Effector memory CD4-positive, alpha-beta T cell (primary cell): ENCODE data around the gene ZNF605.
A peak's percentile ranks its signal among the peaks of the same experiment; 100 is the strongest.
"Not testable (repeated sequence)": the region's sequence is repeated elsewhere in the genome, so short reads cannot be mapped to it uniquely, and the experiment has no call there.

ENCODE experiments used
- DNase-seq, 3 donors: peaks; one replicate each; pipeline ENCODE4 v3.0.0-alpha.2; 2020
- H3K27ac ChIP-seq: 2 replicates; pipeline ENCODE4 v1.7.0; 2013; ENCODE audit warnings: mild to moderate bottlenecking, low read length, moderate library complexity; ENCODE audit not compliant: insufficient read depth, poor library complexity, severe bottlenecking
- H3K27me3 ChIP-seq: replicated peaks from 2 replicates; pipeline ENCODE4 v1.7.0; 2013; ENCODE audit warnings: mild to moderate bottlenecking, low read length; ENCODE audit not compliant: insufficient read depth, control insufficient read depth, poor library complexity, severe bottlenecking
- H3K36me3 ChIP-seq: 2 replicates; pipeline ENCODE4 v1.7.0; 2013; ENCODE audit warnings: mild to moderate bottlenecking, low read length, moderate library complexity; ENCODE audit not compliant: control insufficient read depth, insufficient read depth
- H3K4me1 ChIP-seq: 2 replicates; pipeline ENCODE4 v1.7.0; 2013; ENCODE audit warnings: low read length, mild to moderate bottlenecking; ENCODE audit not compliant: control insufficient read depth, insufficient read depth, poor library complexity, severe bottlenecking
- H3K4me3 ChIP-seq: 2 replicates; pipeline ENCODE4 v1.7.0; 2013; ENCODE audit warnings: low read length, low read depth, mild to moderate bottlenecking; ENCODE audit not compliant: insufficient read depth, poor library complexity, severe bottlenecking
- H3K9me3 ChIP-seq: 2 replicates; pipeline ENCODE4 v1.7.0; 2013; ENCODE audit warnings: mild to moderate bottlenecking, low read length, moderate library complexity; ENCODE audit not compliant: control insufficient read depth

Gene ZNF605

GRCh38 chr12:132963947-132964346 lies 7.8 kb upstream of the ZNF605 start:
- H3K4me1 ChIP-seq, H3K36me3 ChIP-seq, H3K27ac ChIP-seq, H3K9me3 ChIP-seq, H3K4me3 ChIP-seq, DNase-seq, H3K27me3 ChIP-seq: not testable (repeated sequence)

- not testable (repeated sequence) for H3K27me3 ChIP-seq, H3K27ac ChIP-seq, H3K4me1 ChIP-seq, H3K9me3 ChIP-seq, H3K36me3 ChIP-seq, H3K4me3 ChIP-seq, DNase-seq
Measured at GRCh38 chr12:132961790-132962189, 5.7 kb upstream of the ZNF605 start.

GRCh38 chr12:132955094-132956010 lies 754 bp downstream of the ZNF605 start:
- Histone ChIP-seq H3K4me1 (peaks cover 13% of the 10 kb centered on the region), H3K36me3 (no peaks in the 10 kb centered on the region), H3K27ac (peak overlapping the region; percentile 78), H3K27me3 (no peaks in the 10 kb centered on the region), H3K9me3 (no peaks in the 10 kb centered on the region), H3K4me3 (peak overlapping the region; percentile 83)
- DNase-seq: no peak

GRCh38 chr12:132954471-132955048 lies 1.5 kb downstream of the ZNF605 start:
- no peak for DNase-seq
- no peaks in the 10 kb centered on the region for H3K9me3 ChIP-seq
- peaks cover 13% of the 10 kb centered on the region for H3K4me1 ChIP-seq
- H3K27me3 ChIP-seq: no peaks in the 10 kb centered on the region
- no peak overlapping the region for H3K27ac ChIP-seq
- peaks cover 7% of the 10 kb centered on the region for H3K36me3 ChIP-seq
- no peak overlapping the region for H3K4me3 ChIP-seq

- no peak overlapping the region for H3K4me3 ChIP-seq
- peaks cover 13% of the 10 kb centered on the region for H3K4me1 ChIP-seq
- DNase-seq: no peak
- H3K27me3 ChIP-seq: no peaks in the 10 kb centered on the region
- no peaks in the 10 kb centered on the region for H3K9me3 ChIP-seq
- peaks cover 12% of the 10 kb centered on the region for H3K36me3 ChIP-seq
- H3K27ac ChIP-seq: no peak overlapping the region
Measured at GRCh38 chr12:132953771-132954170, 2.3 kb downstream of the ZNF605 start.

GRCh38 chr12:132953163-132953425 lies 3.0 kb downstream of the ZNF605 start:
- H3K27me3 ChIP-seq: no peaks in the 10 kb centered on the region
- H3K4me3 ChIP-seq: no peak overlapping the region
- no peak for DNase-seq
- H3K4me1 ChIP-seq: peaks cover 13% of the 10 kb centered on the region
- H3K27ac ChIP-seq: no peak overlapping the region
- peaks cover 19% of the 10 kb centered on the region for H3K36me3 ChIP-seq
- H3K9me3 ChIP-seq: peaks cover under 1% of the 10 kb centered on the region

- Histone ChIP-seq H3K36me3 (peaks cover 20% of the 10 kb centered on the region), H3K27ac (no peak overlapping the region), H3K4me3 (no peak overlapping the region), H3K27me3 (no peaks in the 10 kb centered on the region), H3K9me3 (peaks cover 5% of the 10 kb centered on the region), H3K4me1 (peaks cover 13% of the 10 kb centered on the region)
- DNase-seq: no peak
Measured at GRCh38 chr12:132952371-132953162, 3.5 kb downstream of the ZNF605 start.

- H3K4me3 ChIP-seq: no peak overlapping the region
- peaks cover 23% of the 10 kb centered on the region for H3K36me3 ChIP-seq
- H3K9me3 ChIP-seq: peaks cover 5% of the 10 kb centered on the region
- DNase-seq: no peak
- H3K27ac ChIP-seq: no peak overlapping the region
- H3K27me3 ChIP-seq: no peaks in the 10 kb centered on the region
- H3K4me1 ChIP-seq: peaks cover 8% of the 10 kb centered on the region
Measured at GRCh38 chr12:132951649-132952048, 4.5 kb downstream of the ZNF605 start.

- DNase-seq: no peak
Measured at GRCh38 chr12:132950844-132951535, 5.1 kb downstream of the ZNF605 start.

More at GRCh38 chr12:132950844-132951535, 5.1 kb downstream of the ZNF605 start:
- Histone ChIP-seq H3K9me3 (peaks cover 5% of the 10 kb centered on the region), H3K4me3 (no peak overlapping the region), H3K27me3 (no peaks in the 10 kb centered on the region), H3K36me3 (peaks cover 29% of the 10 kb centered on the region), H3K4me1 (peaks cover 4% of the 10 kb centered on the region), H3K27ac (no peak overlapping the region)
